Measurements from ENCODE around the gene KLC4.

The KLC4 gene

GRCh38 chr6:43075670-43076463 is 16.4 kb downstream of the KLC4 start, which contains the start of gene PTK7:
TSS of gene PTK7 (plus strand) at chr6:43076314. CDS start at chr6:43076489, 175 bp downstream.
- H3K36me3 ChIP-seq = peaks cover 19% of the 10 kb centered on the region
- H3K27ac ChIP-seq = no peak within 1 kb of the TSS
- H3K9me3 ChIP-seq = no peaks in the 10 kb centered on the region
- H3K4me3 ChIP-seq (ENCODE audit: low read depth in 1 of 2, low read length in 1 of 2) = peak within 1 kb of the TSS in 1 of 2 experiments; percentile 50
- no peak for TF ChIP-seq CTCF (IDR thresholded peaks at IDR 0.05)
- peaks cover 40% of the 10 kb centered on the region for H3K27me3 ChIP-seq
- H3K4me1 ChIP-seq (ENCODE audit: control insufficient read depth in 1 of 2, insufficient read depth in 1 of 2, low read depth in 1 of 2, low read length in 1 of 2) = peaks cover 10 to 12% of the 10 kb centered on the region in 2 experiments

- TF ChIP-seq CTCF (IDR thresholded peaks at IDR 0.05) = no peak
- Histone ChIP-seq H3K27me3 (peaks cover 40% of the 10 kb centered on the region), H3K36me3 (peaks cover 19% of the 10 kb centered on the region), H3K4me3 (ENCODE audit: low read depth in 1 of 2, low read length in 1 of 2) (peak overlapping the region in 1 of 2 experiments; percentile 50), H3K9me3 (no peaks in the 10 kb centered on the region), H3K4me1 (ENCODE audit: control insufficient read depth in 1 of 2, insufficient read depth in 1 of 2, low read depth in 1 of 2, low read length in 1 of 2) (peaks cover 10 to 12% of the 10 kb centered on the region in 2 experiments), H3K27ac (no peak overlapping the region)
These were observed 17.3 kb downstream of the KLC4 start for GRCh38 chr6:43076464-43077332.

GRCh38 chr6:43077333-43077809 is 17.9 kb downstream of the KLC4 start:
- Histone ChIP-seq H3K36me3 (peaks cover 19% of the 10 kb centered on the region), H3K27me3 (peaks cover 40% of the 10 kb centered on the region), H3K4me3 (ENCODE audit: low read depth in 1 of 2, low read length in 1 of 2) (peak overlapping the region in 1 of 2 experiments; percentile 50), H3K4me1 (ENCODE audit: control insufficient read depth in 1 of 2, insufficient read depth in 1 of 2, low read depth in 1 of 2, low read length in 1 of 2) (peaks cover 10 to 12% of the 10 kb centered on the region in 2 experiments), H3K27ac (no peak overlapping the region), H3K9me3 (no peaks in the 10 kb centered on the region)
- no peak for TF ChIP-seq CTCF (IDR thresholded peaks at IDR 0.05)

GRCh38 chr6:43077981-43078511 is 18.6 kb downstream of the KLC4 start:
- Histone ChIP-seq H3K4me3 (ENCODE audit: low read depth in 1 of 2, low read length in 1 of 2) (no peak overlapping the region), H3K36me3 (peaks cover 14% of the 10 kb centered on the region), H3K27me3 (peaks cover 40% of the 10 kb centered on the region), H3K9me3 (no peaks in the 10 kb centered on the region), H3K27ac (no peak overlapping the region), H3K4me1 (ENCODE audit: control insufficient read depth in 1 of 2, insufficient read depth in 1 of 2, low read depth in 1 of 2, low read length in 1 of 2) (peaks cover 10 to 12% of the 10 kb centered on the region in 2 experiments)
- no peak for TF ChIP-seq CTCF (IDR thresholded peaks at IDR 0.05)

- TF ChIP-seq CTCF (IDR thresholded peaks at IDR 0.05) = no peak
- Histone ChIP-seq H3K4me1 (ENCODE audit: control insufficient read depth in 1 of 2, insufficient read depth in 1 of 2, low read depth in 1 of 2, low read length in 1 of 2) (peaks cover 10 to 12% of the 10 kb centered on the region in 2 experiments), H3K9me3 (no peaks in the 10 kb centered on the region), H3K36me3 (peaks cover 11% of the 10 kb centered on the region), H3K27ac (no peak overlapping the region), H3K27me3 (peaks cover 40% of the 10 kb centered on the region), H3K4me3 (ENCODE audit: low read depth in 1 of 2, low read length in 1 of 2) (no peak overlapping the region)
These were observed 19.3 kb downstream of the KLC4 start for GRCh38 chr6:43078691-43079090.
